K562 (cell line): Measurements from ENCODE around the gene SMURF1.

Source experiments
- ASH1L ChIP-seq: fragments of 450-650 bp; IDR thresholded peaks from 2 replicates; pipeline ENCODE4 v1.6.1; 2018; ENCODE audit warnings: borderline replicate concordance, mild to moderate bottlenecking, low read depth; ENCODE audit not compliant: partially characterized antibody
- BRCA1 ChIP-seq, 2 experiments: fragments of 450-650 bp in 1 of 2; sonication (generic) in 1 of 2; formaldehyde crosslinking in 1 of 2; IDR thresholded peaks; 2 replicates each; pipeline versions ENCODE4 v1.5.0 to v1.6.1; 2017 to 2020; ENCODE audit warnings: mild to moderate bottlenecking in 1 of 2, missing genetic modification reagents in 1 of 2
- CTCF ChIP-seq, 3 experiments: IDR thresholded peaks in 2 of 3; conservative IDR thresholded peaks in 1 of 3; 2 replicates each; pipeline ENCODE4 v1.5.1; 2011 to 2012; ENCODE audit warnings: low read length in 3 of 3, mild to moderate bottlenecking in 3 of 3, control low read depth in 2 of 3, improper control_type of control experiment in 1 of 3, inconsistent platforms in 1 of 3, low read depth in 1 of 3, mixed read lengths in 1 of 3, moderate library complexity in 1 of 3; ENCODE audit not compliant: insufficient read depth in 2 of 3
- EHMT2 ChIP-seq: fragments of 450-650 bp; IDR thresholded peaks from 2 replicates; pipeline ENCODE4 v1.6.1; 2018; ENCODE audit warnings: antibody characterized with exemption
- JUN ChIP-seq, 2 experiments: sonication (generic) in 1 of 2; formaldehyde crosslinking in 1 of 2; IDR thresholded peaks; 2 replicates each; pipeline versions ENCODE4 v1.6.1 to v1.8.0; 2012 to 2022; ENCODE audit warnings: borderline replicate concordance in 2 of 2, mild to moderate bottlenecking in 2 of 2, improper control_type of control experiment in 1 of 2, low read depth in 1 of 2, low read length in 1 of 2, missing genetic modification reagents in 1 of 2
- JUND ChIP-seq, 2 experiments: IDR thresholded peaks; 2 replicates in 1 of 2; 3 replicates in 1 of 2; pipeline ENCODE4 v1.6.1; 2011; ENCODE audit warnings: borderline replicate concordance in 2 of 2, low read depth in 2 of 2, low read length in 2 of 2, improper control_type of control experiment in 1 of 2, missing biosample characterization in 1 of 2, missing genetic modification characterization in 1 of 2, missing genetic modification reagents in 1 of 2
- SMAD4 ChIP-seq: fragments of 250-450 bp; sonication (Bioruptor Pico); conservative IDR thresholded peaks from 2 replicates; pipeline ENCODE4 v1.8.0; 2021; ENCODE audit warnings: inconsistent platforms, mild to moderate bottlenecking, moderate library complexity
- U2AF2 ChIP-seq: fragments of 200-400 bp; formaldehyde crosslinking; optimal IDR thresholded peaks from 2 replicates; pipeline ENCODE3; 2017; ENCODE audit warnings: low read depth, mild to moderate bottlenecking, low read length
- ZKSCAN1 ChIP-seq: fragments of 150-350 bp; IDR thresholded peaks from 2 replicates; pipeline ENCODE4 v1.6.1; 2016; ENCODE audit warnings: low read depth, low read length
- ZNF24 ChIP-seq: fragments of 450-650 bp; IDR thresholded peaks from 2 replicates; pipeline ENCODE4 v1.6.1; 2016
- ZNF274 ChIP-seq: IDR thresholded peaks from 2 replicates; pipeline ENCODE4 v1.6.1; 2011; ENCODE audit warnings: low read depth, mild to moderate bottlenecking, low read length, moderate library complexity, borderline replicate concordance
- ZNF561 ChIP-seq: fragments of 450-650 bp; formaldehyde crosslinking; conservative IDR thresholded peaks from 2 replicates; pipeline ENCODE4 v1.4.0; 2020; ENCODE audit warnings: mild to moderate bottlenecking, moderate library complexity

- TF ChIP-seq CTCF (IDR thresholded peaks at IDR 0.05 in 2 of 3, conservative IDR thresholded peaks at IDR 0.05 in 1 of 3; ENCODE audit: insufficient read depth in 2 of 3, low read depth in 1 of 3, low read length in 3 of 3), result no peak
- TF ChIP-seq ZNF274, result no peak
- no peak for TF ChIP-seq ZKSCAN1
- no peak for TF ChIP-seq EHMT2
- TF ChIP-seq BRCA1 (IDR thresholded peaks at IDR 0.05), result no peak
- no peak for TF ChIP-seq BRCA1 (CRISPR knock-in tag; IDR thresholded peaks at IDR 0.05)
- TF ChIP-seq JUND (IDR thresholded peaks at IDR 0.05; ENCODE audit: borderline replicate concordance, low read depth, low read length), result no peak
- no peak for TF ChIP-seq JUND (tag; IDR thresholded peaks at IDR 0.05; ENCODE audit: borderline replicate concordance, low read depth, low read length)
- no peak for TF ChIP-seq ZNF561
- TF ChIP-seq U2AF2, result no peak
- no peak for TF ChIP-seq ASH1L
- no peak for TF ChIP-seq JUN (IDR thresholded peaks at IDR 0.05; ENCODE audit: borderline replicate concordance, low read depth, low read length)
- no peak for TF ChIP-seq JUN (CRISPR knock-in tag; IDR thresholded peaks at IDR 0.05; ENCODE audit: borderline replicate concordance)
- TF ChIP-seq SMAD4 (CRISPR knock-in tag), result no peak
- no peak for TF ChIP-seq ZNF24
Observed at GRCh38 chr7:99137411-99138180, 6.3 kb downstream of the SMURF1 start.
